Fibroblast of gingiva (primary cell): ENCODE data around the gene USP24.

Experiments used
- DNase-seq: peaks from one replicate; pipeline ENCODE4 v3.0.0-alpha.2; 2011; ENCODE audit warnings: low read depth

Gene USP24

GRCh38 chr1:55215194-55216021 lies at the start of gene USP24:
TSS of gene USP24 (minus strand) at chr1:55215364. CDS start at chr1:55215113, 251 bp downstream.
- peak; percentile 69 for DNase-seq

GRCh38 chr1:55262822-55263221 lies 47.7 kb upstream of the USP24 start:
- DNase-seq = peak; percentile 43

GRCh38 chr1:55259911-55260609 lies 44.9 kb upstream of the USP24 start:
- no peak for DNase-seq

- DNase-seq = no peak
Measured at GRCh38 chr1:55257958-55258357, 42.8 kb upstream of the USP24 start.

GRCh38 chr1:55255901-55256300 lies 40.7 kb upstream of the USP24 start:
- DNase-seq = no peak

GRCh38 chr1:55252942-55253589 lies 37.9 kb upstream of the USP24 start:
- no peak for DNase-seq

- DNase-seq = no peak
Measured at GRCh38 chr1:55250399-55251075, 35.4 kb upstream of the USP24 start.

GRCh38 chr1:55249646-55250398 lies 34.7 kb upstream of the USP24 start:
- no peak for DNase-seq

- no peak for DNase-seq
Measured at GRCh38 chr1:55246896-55247295, 31.7 kb upstream of the USP24 start.

GRCh38 chr1:55246331-55246730 lies 31.2 kb upstream of the USP24 start:
- no peak for DNase-seq

- DNase-seq = no peak
Measured at GRCh38 chr1:55245781-55246180, 30.6 kb upstream of the USP24 start.

- DNase-seq = peak; percentile 5
Measured at GRCh38 chr1:55244476-55245099, 29.4 kb upstream of the USP24 start.

- no peak for DNase-seq
Measured at GRCh38 chr1:55243655-55244054, 28.5 kb upstream of the USP24 start.

GRCh38 chr1:55239548-55239947 lies 24.4 kb upstream of the USP24 start:
- no peak for DNase-seq

GRCh38 chr1:55235722-55236121 lies 20.6 kb upstream of the USP24 start:
- peak; percentile 78 for DNase-seq

GRCh38 chr1:55234016-55234415 lies 18.9 kb upstream of the USP24 start:
- peak; percentile 87 for DNase-seq

GRCh38 chr1:55233145-55233777 lies 18.1 kb upstream of the USP24 start:
- DNase-seq = no peak

- no peak for DNase-seq
Measured at GRCh38 chr1:55232448-55233144, 17.4 kb upstream of the USP24 start.

- no peak for DNase-seq
Measured at GRCh38 chr1:55231745-55232144, 16.6 kb upstream of the USP24 start.

GRCh38 chr1:55230659-55231058 lies 15.5 kb upstream of the USP24 start:
- DNase-seq = no peak
